IMR-90 (cell line): Measurements from ENCODE around the gene ARHGEF7. TPM values are rescaled to one million over a fixed set of nuclear protein-coding genes. Genes with fewer than 3 reads are reported as not detected.

Experiments used
- ATAC-seq: fragments of 200-7000 bp; cut with Tn5 transposase; 2 replicates; pipeline ENCODE4 v1.9.1; 2020; ENCODE audit warnings: low read depth, mild to moderate bottlenecking, moderate library complexity
- BruUV-seq: library from RNA; stranded (reverse); fragments of 400-500 nt; replicated peaks from 2 replicates; lab custom pipeline; 2021; lab: Mats Ljungman, UMichigan
- CTCF ChIA-PET: fragments of 300-600 bp; formaldehyde crosslinking; extraction: SDS; loops from one replicate; lab custom pipeline; 2021; ENCODE audit warnings: antibody characterized with exemption; lab: Yijun Ruan, JAX
- POLR2A ChIA-PET: fragments of 300-600 bp; sonication (Branson Sonifier 250); formaldehyde crosslinking; loops from one replicate; lab custom pipeline; 2022; ENCODE audit warnings: antibody characterized with exemption; ENCODE audit not compliant: unreplicated experiment; lab: Charles Lee
- DNase-seq: peaks from one replicate; pipeline ENCODE4 v3.0.0; 2013
- H2AFZ ChIP-seq: replicated peaks from 2 replicates; pipeline ENCODE3; 2013; ENCODE audit warnings: low read length, mild to moderate bottlenecking; ENCODE audit not compliant: poor library complexity
- H2AK5ac ChIP-seq: 2 replicates; pipeline ENCODE4 v1.6.1; 2013; ENCODE audit warnings: low read depth, low read length, inconsistent platforms
- H2AK9ac ChIP-seq: replicated peaks from 2 replicates; pipeline ENCODE3; 2013; ENCODE audit warnings: mild to moderate bottlenecking, low read depth, low read length, moderate library complexity; ENCODE audit not compliant: poor library complexity
- H2BK120ac ChIP-seq: 2 replicates; pipeline ENCODE4 v1.6.1; 2013; ENCODE audit warnings: low read depth, low read length, inconsistent platforms
- H2BK15ac ChIP-seq: 3 replicates; pipeline ENCODE4 v1.6.1; 2013; ENCODE audit warnings: low read depth, low read length, inconsistent platforms
- H2BK20ac ChIP-seq: 2 replicates; pipeline ENCODE4 v1.6.1; 2013; ENCODE audit warnings: low read depth, mild to moderate bottlenecking, inconsistent platforms, low read length, moderate library complexity
- H2BK5ac ChIP-seq: 2 replicates; pipeline ENCODE4 v1.6.1; 2013; ENCODE audit warnings: mild to moderate bottlenecking, low read depth, low read length, inconsistent platforms; ENCODE audit not compliant: poor library complexity, severe bottlenecking
- H3K14ac ChIP-seq: replicated peaks from 2 replicates; pipeline ENCODE4 v1.6.1; 2013; ENCODE audit warnings: low read depth, low read length, inconsistent platforms
- H3K18ac ChIP-seq: 2 replicates; pipeline ENCODE4 v1.6.1; 2013; ENCODE audit warnings: low read depth, low read length, control low read depth
- H3K23ac ChIP-seq: 2 replicates; pipeline ENCODE4 v1.6.1; 2013; ENCODE audit warnings: low read depth, low read length, inconsistent platforms
- H3K27ac ChIP-seq: 2 replicates; pipeline ENCODE4 v1.5.1; 2013; ENCODE audit warnings: mild to moderate bottlenecking, control low read depth, low read length; ENCODE audit not compliant: insufficient read depth
- H3K27me3 ChIP-seq: 2 replicates; pipeline ENCODE4 v1.6.1; 2013; ENCODE audit warnings: low read length; ENCODE audit not compliant: control insufficient read depth, insufficient read depth
- H3K36me3 ChIP-seq: 2 replicates; pipeline ENCODE4 v1.6.1; 2013; ENCODE audit warnings: low read length, mixed read lengths; ENCODE audit not compliant: control insufficient read depth, insufficient read depth
- H3K4ac ChIP-seq: 2 replicates; pipeline ENCODE4 v1.6.1; 2013; ENCODE audit warnings: low read depth, low read length, inconsistent platforms
- H3K4me1 ChIP-seq: 2 replicates; pipeline ENCODE4 v1.6.1; 2013; ENCODE audit warnings: low read length, mixed read lengths; ENCODE audit not compliant: control insufficient read depth, insufficient read depth
- H3K4me2 ChIP-seq: 2 replicates; pipeline ENCODE4 v1.6.1; 2013; ENCODE audit warnings: low read depth, mild to moderate bottlenecking, control low read depth, low read length, moderate library complexity
- H3K4me3 ChIP-seq: 2 replicates; pipeline ENCODE4 v1.5.1; 2013; ENCODE audit warnings: low read depth, mild to moderate bottlenecking, control low read depth, low read length, moderate library complexity; ENCODE audit not compliant: insufficient read depth
- H3K56ac ChIP-seq: 2 replicates; pipeline ENCODE4 v1.6.1; 2013; ENCODE audit warnings: low read length, inconsistent platforms; ENCODE audit not compliant: insufficient read depth; ENCODE audit errors: extremely low read depth
- H3K79me1 ChIP-seq, 2 experiments: 2 replicates each; pipeline ENCODE4 v1.6.1; 2013; ENCODE audit warnings: low read length in 2 of 2, inconsistent platforms in 1 of 2, low read depth in 1 of 2
- H3K9ac ChIP-seq: 2 replicates; pipeline ENCODE4 v1.6.1; 2013; ENCODE audit warnings: low read depth, low read length, control low read depth
- H3K9me1 ChIP-seq: 2 replicates; pipeline ENCODE4 v1.6.1; 2013; ENCODE audit warnings: low read length, inconsistent platforms; ENCODE audit not compliant: insufficient read depth
- H3K9me3 ChIP-seq: 2 replicates; pipeline ENCODE4 v1.6.1; 2013; ENCODE audit warnings: low read length; ENCODE audit not compliant: control insufficient read depth, insufficient read depth
- H4K20me1 ChIP-seq: 2 replicates; pipeline ENCODE4 v1.6.1; 2013; ENCODE audit warnings: low read length, inconsistent platforms; ENCODE audit not compliant: insufficient read depth
- H4K5ac ChIP-seq: 2 replicates; pipeline ENCODE4 v1.6.1; 2013; ENCODE audit warnings: mild to moderate bottlenecking, low read depth, low read length, control low read depth
- H4K8ac ChIP-seq, 2 experiments: 2 replicates each; pipeline ENCODE4 v1.6.1; 2013; ENCODE audit warnings: low read depth in 2 of 2, low read length in 2 of 2, control low read depth in 1 of 2, inconsistent platforms in 1 of 2
- H4K91ac ChIP-seq: 2 replicates; pipeline ENCODE4 v1.6.1; 2013; ENCODE audit warnings: low read depth, low read length, inconsistent platforms; ENCODE audit not compliant: insufficient read depth
- BHLHE40 ChIP-seq: fragments of 150-350 bp; IDR thresholded peaks from 2 replicates; pipeline ENCODE4 v1.6.1; 2016; ENCODE audit warnings: mild to moderate bottlenecking, low read depth, low read length
- CEBPB ChIP-seq: IDR thresholded peaks from 2 replicates; pipeline ENCODE4 v1.6.1; 2012; ENCODE audit warnings: low read depth, low read length, improper control_type of control experiment
- CHD1 ChIP-seq: IDR thresholded peaks from 2 replicates; pipeline ENCODE4 v1.6.1; 2012; ENCODE audit warnings: low read depth, low read length, improper control_type of control experiment
- CTCF ChIP-seq: conservative IDR thresholded peaks from 2 replicates; pipeline ENCODE4 v1.5.1; 2012; ENCODE audit warnings: mild to moderate bottlenecking, low read depth, low read length, improper control_type of control experiment
- ELK1 ChIP-seq: fragments of 150-350 bp; IDR thresholded peaks from 2 replicates; pipeline ENCODE4 v1.6.1; 2016; ENCODE audit warnings: low read depth, mild to moderate bottlenecking, low read length, moderate library complexity, borderline replicate concordance
- FOS ChIP-seq: fragments of 150-350 bp; IDR thresholded peaks from 2 replicates; pipeline ENCODE4 v1.6.1; 2016; ENCODE audit warnings: low read depth, low read length
- MAFK ChIP-seq: IDR thresholded peaks from 2 replicates; pipeline ENCODE4 v1.6.1; 2012; ENCODE audit warnings: low read depth, low read length, improper control_type of control experiment
- MAZ ChIP-seq: IDR thresholded peaks from 2 replicates; pipeline ENCODE4 v1.6.1; 2012; ENCODE audit warnings: low read depth, mild to moderate bottlenecking, low read length, improper control_type of control experiment, moderate library complexity, borderline replicate concordance
- NFE2L2 ChIP-seq: fragments of 150-350 bp; IDR thresholded peaks from 2 replicates; pipeline ENCODE4 v1.6.1; 2016; ENCODE audit warnings: low read depth, mild to moderate bottlenecking, low read length
- POLR2A ChIP-seq: IDR thresholded peaks from 2 replicates; pipeline ENCODE4 v1.6.1; 2012; ENCODE audit warnings: mild to moderate bottlenecking, low read depth, low read length
- RAD21 ChIP-seq: IDR thresholded peaks from 2 replicates; pipeline ENCODE4 v1.6.1; 2012; ENCODE audit warnings: low read length, improper control_type of control experiment
- RCOR1 ChIP-seq: IDR thresholded peaks from 2 replicates; pipeline ENCODE4 v1.6.1; 2012; ENCODE audit warnings: mild to moderate bottlenecking, low read length, improper control_type of control experiment; ENCODE audit not compliant: insufficient replicate concordance
- RFX5 ChIP-seq: IDR thresholded peaks from 2 replicates; pipeline ENCODE4 v1.8.0; 2012; ENCODE audit warnings: low read depth, mild to moderate bottlenecking, low read length, moderate library complexity
- SMC3 ChIP-seq: fragments of 150-350 bp; IDR thresholded peaks from 2 replicates; pipeline ENCODE4 v1.6.1; 2016; ENCODE audit warnings: low read depth, mild to moderate bottlenecking, antibody characterized with exemption, low read length, moderate library complexity
- USF2 ChIP-seq: fragments of 150-350 bp; IDR thresholded peaks from 2 replicates; pipeline ENCODE4 v1.6.1; 2017; ENCODE audit warnings: mild to moderate bottlenecking, antibody characterized with exemption, low read length, low read depth
- WGBS, 2 experiments: methylation state at CpG; one replicate each; pipeline versions ENCODE4 v1.1.5 to v1.1.7; 2013; ENCODE audit warnings: missing lambda C conversion rate in 2 of 2; ENCODE audit not compliant: insufficient read length in 1 of 2; ENCODE audit errors: extremely low coverage in 2 of 2; 5-methylcytosine and 5-hydroxymethylcytosine counted together
- dilution Hi-C: fragments of 300-500 bp; cut with HindIII; formaldehyde crosslinking; loops from one replicate; pipeline ENCODE4 v1.14.3; 2018; ENCODE audit warnings: low sequenced_read_pairs; ENCODE audit not compliant: unreplicated experiment
- in situ Hi-C: fragments of 300-500 bp; cut with MboI; formaldehyde crosslinking; loops from 3 replicates; pipeline ENCODE4 v1.14.3; 2019; ENCODE audit warnings: low sequenced_read_pairs, inconsistent platforms, mixed read lengths
- intact Hi-C: fragments of 100-400 bp; cut with micrococcal nuclease; formaldehyde crosslinking; loops from 2 replicates; pipeline ENCODE4 v1.10.0; 2022
- polyA plus RNA-seq, 3 experiments: library from polyadenylated mRNA; depleted of rRNA; stranded (reverse); fragments of >200 nt; gene quantifications; 2 replicates each; pipeline ENCODE4 v1.2.3, GENCODE V29; 2012; ENCODE audit warnings: low replicate concordance in 1 of 3
- total RNA-seq: library from RNA; depleted of rRNA; stranded (reverse); fragments of >200 nt; gene quantifications from 2 replicates; pipeline ENCODE4 v1.2.3, GENCODE V29; 2012

The ARHGEF7 gene
- total and polyA plus RNA-seq, 2 of the 4 experiments (the other 2 are of a cell fraction) = 32.9 to 59.0 TPM

- Histone ChIP-seq H3K4me3 (no peak overlapping the region), H3K4me2 (no peak overlapping the region), H2AFZ (no peak overlapping the region), H3K4ac (no peak overlapping the region), H4K8ac (no peak overlapping the region), H3K27ac (no peak overlapping the region), H4K91ac (no peak overlapping the region), H3K14ac (no peak overlapping the region), H2BK15ac (no peak overlapping the region), H3K23ac (no peak overlapping the region), H2BK120ac (no peak overlapping the region), H3K18ac (no peak overlapping the region), H2BK5ac (no peak overlapping the region), H3K56ac (no peak overlapping the region), H3K4me1 (peaks cover 9% of the 10 kb centered on the region; the same call in 1 of the 2 replicates), H3K36me3 (no peaks in the 10 kb centered on the region), H3K9me3 (no peaks in the 10 kb centered on the region), H2AK5ac (no peak overlapping the region), H3K79me1 (no peaks in the 10 kb centered on the region), H4K20me1 (no peaks in the 10 kb centered on the region), H3K9me1 (0 out of 2 replicates have a peak, but pooled peaks cover 3% of the 10 kb centered on the region), H2BK20ac (no peak overlapping the region), H3K9ac (no peak overlapping the region), H3K27me3 (peaks cover 32% of the 10 kb centered on the region), H2AK9ac (no peak overlapping the region), H4K5ac (no peak overlapping the region)
- CTCF ChIA-PET = interaction anchor here (0.7 kb wide), 1 partner anchor 89 kb away, joined by 3 read pairs; no protein-coding TSS in a partner anchor
- in situ Hi-C loops = no loop called here
- WGBS, 2 experiments = 71% methylated on average over 1 of the region's 9 CpGs; no CpG with 5 or more reads in 1 of the 2 experiments
- dilution Hi-C loops = no loop called here
- DNase-seq (no peak), ATAC-seq (no peak)
- POLR2A ChIA-PET = no interaction called here
- TF ChIP-seq POLR2A (no peak), BHLHE40 (no peak), SMC3 (no peak), RFX5 (no peak), RAD21 (no peak), CEBPB (no peak), MAFK (no peak), FOS (no peak), MAZ (no peak), USF2 (no peak), CHD1 (no peak), NFE2L2 (no peak), RCOR1 (no peak), CTCF (no peak), ELK1 (no peak)
- intact Hi-C loops = no loop called here
- BruUV-seq = no TSS peak
These were observed 7.5 kb downstream of the ARHGEF7 start for GRCh38 chr13:111122631-111123030.
